A673 (cell line): Measurements from ENCODE around the gene NPLOC4. TPM values are rescaled to one million over a fixed set of nuclear protein-coding genes. Genes with fewer than 3 reads are reported as not detected.

Experiments
- Bru-seq: library from RNA; stranded (reverse); fragments of 400-500 nt; gene quantifications from one replicate; lab custom pipeline; 2021; lab: Mats Ljungman, UMichigan
- BruChase-seq, 2 experiments: library from RNA; stranded (reverse); fragments of 400-500 nt; gene quantifications; one replicate each; lab custom pipeline; 2021; lab: Mats Ljungman, UMichigan
- BruUV-seq: library from RNA; stranded (reverse); fragments of 400-500 nt; replicated peaks from 2 replicates; lab custom pipeline; 2021; lab: Mats Ljungman, UMichigan
- CTCF ChIA-PET: fragments of 300-600 bp; sonication (Branson Sonifier 250); formaldehyde crosslinking; loops from one replicate; lab custom pipeline; 2022; ENCODE audit warnings: antibody characterized with exemption; lab: Charles Lee
- POLR2A ChIA-PET: fragments of 300-600 bp; sonication (Branson Sonifier 250); formaldehyde crosslinking; loops from one replicate; lab custom pipeline; 2022; ENCODE audit warnings: antibody characterized with exemption; ENCODE audit not compliant: low non-redundant PET; lab: Charles Lee
- DNase-seq: peaks from one replicate; pipeline ENCODE4 v3.0.0-alpha.2; 2015; ENCODE audit warnings: low spot score
- H3K27ac ChIP-seq: fragments of 200-600 bp; sonication (generic); 2 replicates; pipeline ENCODE4 v1.5.1; 2016; ENCODE audit warnings: mixed run types, low read depth, mild to moderate bottlenecking, mixed read lengths, antibody characterized with exemption, low read length; ENCODE audit not compliant: poor library complexity, severe bottlenecking
- H3K27me3 ChIP-seq: fragments of 200-600 bp; sonication (generic); replicated peaks from 2 replicates; pipeline ENCODE4 v1.6.1; 2017; ENCODE audit warnings: mixed run types, low read depth, mild to moderate bottlenecking, mixed read lengths, antibody characterized with exemption, low read length; ENCODE audit not compliant: insufficient read depth, poor library complexity
- H3K36me3 ChIP-seq: fragments of 200-600 bp; sonication (generic); 2 replicates; pipeline ENCODE4 v1.6.1; 2016; ENCODE audit warnings: mixed run types, mild to moderate bottlenecking, mixed read lengths, antibody characterized with exemption, low read length; ENCODE audit not compliant: insufficient read depth, poor library complexity, severe bottlenecking
- H3K4me1 ChIP-seq: fragments of 200-600 bp; sonication (generic); 2 replicates; pipeline ENCODE4 v1.6.1; 2017; ENCODE audit warnings: mixed run types, mild to moderate bottlenecking, mixed read lengths, antibody characterized with exemption, low read length; ENCODE audit not compliant: insufficient read depth, poor library complexity, severe bottlenecking
- H3K4me3 ChIP-seq: fragments of 200-600 bp; sonication (generic); 2 replicates; pipeline ENCODE4 v1.5.1; 2016; ENCODE audit warnings: low read depth, mixed run types, mild to moderate bottlenecking, mixed read lengths, low read length; ENCODE audit not compliant: poor library complexity, severe bottlenecking
- H3K9me3 ChIP-seq: fragments of 200-600 bp; sonication (generic); 2 replicates; pipeline ENCODE4 v1.6.1; 2016; ENCODE audit warnings: mixed run types, low read depth, mild to moderate bottlenecking, mixed read lengths, antibody characterized with exemption, low read length; ENCODE audit not compliant: poor library complexity, severe bottlenecking
- CTCF ChIP-seq: fragments of 300-800, 200-600 bp; sonication (generic); conservative IDR thresholded peaks from 2 replicates; pipeline ENCODE4 v1.5.1; 2017; ENCODE audit warnings: low read depth, mild to moderate bottlenecking, antibody characterized with exemption, low read length, moderate library complexity, mixed read lengths
- EZH2 ChIP-seq: fragments of 200-600 bp; sonication (generic); IDR thresholded peaks from 2 replicates; pipeline ENCODE4 v1.6.1; 2017; ENCODE audit warnings: borderline replicate concordance, low read depth, mild to moderate bottlenecking, mixed read lengths, antibody characterized with exemption, low read length; ENCODE audit not compliant: poor library complexity, severe bottlenecking
- intact Hi-C: fragments of 100-400 bp; cut with micrococcal nuclease; formaldehyde crosslinking; loops from one replicate; pipeline ENCODE4 v1.10.0; 2022; ENCODE audit not compliant: unreplicated experiment
- long read RNA-seq: library from polyadenylated mRNA; stranded (forward); transcript quantifications from one replicate; pipeline ENCODE4 v2.0.0, GENCODE V29; 2022
- total RNA-seq: library from RNA; stranded (reverse); gene quantifications from 2 replicates; pipeline ENCODE4 v1.2.3, GENCODE V29; 2021

NPLOC4 gene
- total RNA-seq (188 and 195 TPM in 2 replicates), Bru-seq, nascent RNA (percentile 90 among the genes with signal in this experiment), BruChase-seq, experiment 1, labeled RNA remaining after a 2-hour chase (percentile 93 among the genes with signal in this experiment), BruChase-seq, experiment 2, labeled RNA remaining after a 6-hour chase (percentile 96 among the genes with signal in this experiment)
- long read RNA-seq, full-length matches to known transcripts: 265 of 421 reads
- long read RNA-seq, partial matches to known transcripts: 20 of 421 reads
- long read RNA-seq, other reads (novel, unspliced or antisense): 136 of 421 reads

DNA sequence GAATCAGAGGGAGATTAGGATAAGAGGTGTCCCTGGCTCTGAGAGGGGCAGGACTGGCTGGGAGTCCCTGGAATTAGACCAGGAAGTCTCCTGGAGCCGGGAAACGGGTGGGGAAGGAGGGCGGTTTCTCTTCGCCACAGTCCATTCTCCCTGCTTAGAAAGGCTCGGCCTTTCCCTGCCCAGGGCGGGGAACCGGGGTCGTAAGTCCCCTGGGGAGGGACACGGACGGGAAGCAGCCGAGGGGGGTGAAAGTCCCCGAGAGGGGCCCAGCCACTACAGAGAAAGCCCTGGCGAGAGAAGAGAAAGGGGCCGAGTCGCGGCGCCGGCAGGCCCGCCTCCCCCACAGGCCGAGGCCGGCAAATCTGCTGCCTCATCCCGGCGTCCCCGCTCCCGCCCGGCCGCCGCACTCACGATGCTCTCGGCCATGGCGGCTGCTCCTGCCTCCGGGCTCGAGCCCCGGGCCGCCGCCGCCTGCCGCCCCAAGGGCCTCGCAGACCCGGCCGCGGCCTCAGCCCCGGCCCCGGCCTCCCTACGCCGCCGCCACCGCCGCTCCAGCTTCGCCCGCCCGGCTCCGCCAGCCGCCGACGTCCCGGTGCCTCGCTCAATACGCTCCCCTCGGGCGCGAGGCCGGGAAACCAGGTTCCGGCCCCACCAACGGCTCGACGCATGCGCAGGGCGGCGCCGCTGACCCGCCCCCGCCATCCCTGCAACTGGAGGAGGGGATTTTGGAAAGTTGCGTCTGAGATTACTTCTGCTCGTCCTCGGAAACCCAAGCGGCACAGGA is at the start of gene NPLOC4, which contains the start of gene TSPAN10:
TSS of gene NPLOC4 (minus strand) at position 608 of the 784 bp plus-strand sequence. CDS start at position 426, 182 bp downstream.
TSS of gene TSPAN10 (plus strand) at position 692 of the 784 bp plus-strand sequence. CDS start 5,217 bp downstream, outside the sequence.
- H3K27ac ChIP-seq: peak within 1 kb of the TSS; percentile 94
- no peaks in the 10 kb centered on the region for H3K9me3 ChIP-seq
- intact Hi-C loops: no loop called here
- no TSS peak for BruUV-seq
- ChIA-PET POLR2A (no interaction called here), CTCF (no interaction called here)
- H3K36me3 ChIP-seq: peaks cover 1% of the 10 kb centered on the region
- H3K4me3 ChIP-seq: peak within 1 kb of the TSS; percentile 89
- no peaks in the 10 kb centered on the region for H3K27me3 ChIP-seq
- DNase-seq: peak; percentile 93
- peaks cover 18% of the 10 kb centered on the region for H3K4me1 ChIP-seq
- TF ChIP-seq EZH2 (no peak), CTCF (no peak)

GRCh38 chr17:81686614-81687013 is 49.7 kb upstream of the NPLOC4 start:
- Histone ChIP-seq H3K4me1 (peaks cover 21% of the 10 kb centered on the region), H3K27me3 (no peaks in the 10 kb centered on the region), H3K27ac (no peak overlapping the region), H3K4me3 (no peak overlapping the region), H3K36me3 (peaks cover 54% of the 10 kb centered on the region), H3K9me3 (no peaks in the 10 kb centered on the region)
- TF ChIP-seq CTCF: no peak
- no peak for TF ChIP-seq EZH2
- BruUV-seq: no TSS peak
- POLR2A ChIA-PET: no interaction called here
- DNase-seq: no peak
- intact Hi-C loops: no loop called here
- CTCF ChIA-PET: no interaction called here

DNA sequence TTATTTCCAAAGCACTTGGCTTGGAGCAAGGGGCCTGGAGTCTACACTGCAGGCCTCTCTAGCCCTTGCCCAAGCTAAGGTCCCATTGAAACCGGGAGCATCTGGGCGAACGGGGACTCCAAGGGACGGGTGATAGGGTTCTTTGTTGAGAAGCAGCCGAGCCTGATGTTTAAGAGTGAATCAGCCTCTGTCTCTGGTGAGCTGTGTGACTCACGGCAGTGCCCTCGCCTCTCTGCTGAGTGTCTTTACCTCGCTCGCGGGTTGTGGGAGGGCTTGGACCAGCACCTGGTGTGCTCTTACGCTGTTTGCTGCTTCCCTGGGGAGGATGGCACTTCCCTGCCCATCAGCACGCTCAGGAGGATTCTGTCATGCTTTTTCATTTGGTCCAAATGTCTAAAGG is 48.2 kb upstream of the NPLOC4 start:
- DNase-seq: peak; percentile 31
- TF ChIP-seq EZH2 (no peak), CTCF (no peak)
- Histone ChIP-seq H3K9me3 (no peaks in the 10 kb centered on the region), H3K27me3 (no peaks in the 10 kb centered on the region), H3K4me1 (peaks cover 25% of the 10 kb centered on the region), H3K27ac (peak overlapping the region; percentile 90), H3K36me3 (peaks cover 42% of the 10 kb centered on the region), H3K4me3 (peak overlapping the region; percentile 93)
- intact Hi-C loops: no loop called here
- BruUV-seq: no TSS peak
- ChIA-PET CTCF (no interaction called here), POLR2A (no interaction called here)
